ENCODE measurements around the gene IDE. TPM values are rescaled to one million over a fixed set of nuclear protein-coding genes. Genes with fewer than 3 reads are reported as not detected.

The IDE gene
- total RNA-seq, 4 donors from 2014 or later = 15.1 to 23.4 (median 21.4) TPM

- Histone ChIP-seq H3K27ac (no peak overlapping the region), H3K27me3 (no peaks in the 10 kb centered on the region), H3K36me3 (peaks cover 0 to 51% (median 0%) of the 10 kb centered on the region in 3 donors), H3K9me3 (no peaks in the 10 kb centered on the region), H3K4me3 (no peak overlapping the region), H3K4me1 (no peaks in the 10 kb centered on the region)
- DNase-seq (ENCODE audit: low spot score in 2 of 2) = no peak
- TF ChIP-seq CTCF (IDR thresholded peaks at IDR 0.05) (no peak), EP300 (IDR thresholded peaks at IDR 0.05) (no peak), POLR2A (IDR thresholded peaks at IDR 0.05) (no peak)
Measured at GRCh38 chr10:92562424-92562823, 11.5 kb downstream of the IDE start.

- TF ChIP-seq CTCF (IDR thresholded peaks at IDR 0.05) (no peak), POLR2A (IDR thresholded peaks at IDR 0.05) (no peak)
- Histone ChIP-seq H3K9me3 (peaks cover 0 to 11% (median 2%) of the 10 kb centered on the region in 4 donors), H3K36me3 (peaks cover 0 to 81% (median 0%) of the 10 kb centered on the region in 3 donors), H3K4me1 (no peaks in the 10 kb centered on the region), H3K4me3 (no peak overlapping the region), H3K27me3 (no peaks in the 10 kb centered on the region), H3K27ac (no peak overlapping the region)
- DNase-seq (ENCODE audit: low spot score in 2 of 2) = no peak
- 85 to 95% methylated on average over 4 of the region's 4 CpGs for WGBS, 2 donors
Measured at GRCh38 chr10:92559046-92559445, 14.8 kb downstream of the IDE start.

- H3K36me3 ChIP-seq = peaks cover 0 to 72% (median 0%) of the 10 kb centered on the region in 3 donors
- WGBS, 2 donors = 93 to 98% methylated on average over 2 of the region's 2 CpGs
Measured at GRCh38 chr10:92553959-92554358, 19.9 kb downstream of the IDE start.

GRCh38 chr10:92552310-92552709, 21.6 kb downstream of the IDE start:
- H3K36me3 ChIP-seq = peaks cover 0 to 62% (median 0%) of the 10 kb centered on the region in 3 donors

More at GRCh38 chr10:92553959-92554358, 19.9 kb downstream of the IDE start:
- Histone ChIP-seq H3K27ac (no peak overlapping the region), H3K9me3 (peaks cover 0 to 23% (median 5%) of the 10 kb centered on the region in 4 donors), H3K4me1 (no peaks in the 10 kb centered on the region), H3K4me3 (no peak overlapping the region), H3K27me3 (no peaks in the 10 kb centered on the region)
- TF ChIP-seq POLR2A (IDR thresholded peaks at IDR 0.05) (no peak), CTCF (IDR thresholded peaks at IDR 0.05) (no peak), EP300 (IDR thresholded peaks at IDR 0.05) (no peak)
- no peak for DNase-seq (ENCODE audit: low spot score in 2 of 2)

GRCh38 chr10:92550924-92551323, 23.0 kb downstream of the IDE start:
- Histone ChIP-seq H3K27me3 (no peaks in the 10 kb centered on the region), H3K36me3 (peaks cover 0 to 48% (median 0%) of the 10 kb centered on the region in 3 donors), H3K27ac (no peak overlapping the region), H3K9me3 (peaks cover 0 to 23% (median 5%) of the 10 kb centered on the region in 4 donors), H3K4me1 (no peaks in the 10 kb centered on the region), H3K4me3 (no peak overlapping the region)
- TF ChIP-seq POLR2A (IDR thresholded peaks at IDR 0.05) = no peak
- TF ChIP-seq CTCF (IDR thresholded peaks at IDR 0.05) = no peak
- TF ChIP-seq EP300 (IDR thresholded peaks at IDR 0.05) = no peak
- 53 to 94% methylated on average over 2 of the region's 2 CpGs for WGBS, 2 donors
- DNase-seq (ENCODE audit: low spot score in 2 of 2) = no peak

More at GRCh38 chr10:92552310-92552709, 21.6 kb downstream of the IDE start:
- TF ChIP-seq EP300 (IDR thresholded peaks at IDR 0.05) (no peak), CTCF (IDR thresholded peaks at IDR 0.05) (no peak), POLR2A (IDR thresholded peaks at IDR 0.05) (no peak)
- Histone ChIP-seq H3K9me3 (peaks cover 0 to 23% (median 5%) of the 10 kb centered on the region in 4 donors), H3K4me1 (no peaks in the 10 kb centered on the region), H3K4me3 (no peak overlapping the region), H3K27ac (no peak overlapping the region), H3K27me3 (no peaks in the 10 kb centered on the region)
- DNase-seq (ENCODE audit: low spot score in 2 of 2) = no peak
- WGBS, 2 donors = 88 to 92% methylated on average over 5 of the region's 5 CpGs

All from tibial nerve (tissue), 4 donors.